HG03095 (cell line): Measurements from ENCODE around the gene ZNF775.

Experiments
- ATAC-seq: cut with Tn5 transposase; IDR thresholded peaks from one replicate; pipeline ENCODE4 v1.9.1; 2021; ENCODE audit warnings: moderate library complexity; ENCODE audit not compliant: unreplicated experiment

Gene ZNF775

GRCh38 chr7:150399421-150400007 is 20.4 kb downstream of the ZNF775 start:
- no peak for ATAC-seq

- no peak for ATAC-seq
Observed at GRCh38 chr7:150400008-150400787, 21.1 kb downstream of the ZNF775 start.

- ATAC-seq, result no peak
Observed at GRCh38 chr7:150400788-150401423, 21.8 kb downstream of the ZNF775 start.

- ATAC-seq, result no peak
Observed at GRCh38 chr7:150401424-150401790, 22.3 kb downstream of the ZNF775 start.

- ATAC-seq, result no peak
Observed at GRCh38 chr7:150401861-150402631, 22.9 kb downstream of the ZNF775 start.

- no peak for ATAC-seq
Observed at GRCh38 chr7:150402671-150403321, 23.7 kb downstream of the ZNF775 start.

GRCh38 chr7:150403376-150404171 is 24.4 kb downstream of the ZNF775 start:
- no peak for ATAC-seq

GRCh38 chr7:150404172-150404804 is 25.2 kb downstream of the ZNF775 start:
- no peak for ATAC-seq

GRCh38 chr7:150404805-150405583 is 25.9 kb downstream of the ZNF775 start:
- peak; percentile 47 for ATAC-seq

GRCh38 chr7:150405584-150406311 is 26.6 kb downstream of the ZNF775 start:
- no peak for ATAC-seq

GRCh38 chr7:150406312-150406566 is 27.1 kb downstream of the ZNF775 start:
- ATAC-seq, result no peak

GRCh38 chr7:150406567-150407421 is 27.7 kb downstream of the ZNF775 start:
- ATAC-seq, result peak; percentile 36

GRCh38 chr7:150407588-150408392 is 28.7 kb downstream of the ZNF775 start:
- ATAC-seq, result no peak

- no peak for ATAC-seq
Observed at GRCh38 chr7:150408393-150409299, 29.5 kb downstream of the ZNF775 start.

- ATAC-seq, result no peak
Observed at GRCh38 chr7:150409300-150410030, 30.3 kb downstream of the ZNF775 start.
